Testis (tissue), 2 donors: ENCODE results near the gene KLHDC9.
"Not testable (repeated sequence)": the region's sequence is repeated elsewhere in the genome, so short reads cannot be mapped to it uniquely, and the experiment has no call there.

Experiments used
- CTCF ChIP-seq, 3 experiments: fragments of 450-650 bp in 2 of 3; fragments of 200-600 bp in 1 of 3; sonication (generic) in 1 of 3; IDR thresholded peaks; one replicate each; pipeline ENCODE4 v1.5.1; 2016 to 2019; ENCODE audit warnings: antibody characterized with exemption in 3 of 3, mild to moderate bottlenecking in 2 of 3, moderate library complexity in 1 of 3
- POLR2A ChIP-seq: fragments of 450-650 bp; IDR thresholded peaks from one replicate; pipeline ENCODE4 v1.6.1; 2017; ENCODE audit warnings: antibody characterized with exemption, mild to moderate bottlenecking, moderate library complexity

- not testable (repeated sequence) for TF ChIP-seq CTCF (IDR thresholded peaks at IDR 0.05); POLR2A
Observed at GRCh38 chr1:161115961-161116360, 17.8 kb downstream of the KLHDC9 start.
